Activated CD4-positive, alpha-beta T cell treated with anti-CD3 and anti-CD28 coated beads, Interleukin-2, amount 50 U/mL, for 4 hours (primary cell): ENCODE measurements around the gene TMEM244.
"Not testable (repeated sequence)": the region's sequence is repeated elsewhere in the genome, so short reads cannot be mapped to it uniquely, and the experiment has no call there.

Experiments used
- DNase-seq, 2 experiments: peaks; one replicate each; pipeline ENCODE4 v3.0.0-alpha.2; 2020

TMEM244 gene

DNA sequence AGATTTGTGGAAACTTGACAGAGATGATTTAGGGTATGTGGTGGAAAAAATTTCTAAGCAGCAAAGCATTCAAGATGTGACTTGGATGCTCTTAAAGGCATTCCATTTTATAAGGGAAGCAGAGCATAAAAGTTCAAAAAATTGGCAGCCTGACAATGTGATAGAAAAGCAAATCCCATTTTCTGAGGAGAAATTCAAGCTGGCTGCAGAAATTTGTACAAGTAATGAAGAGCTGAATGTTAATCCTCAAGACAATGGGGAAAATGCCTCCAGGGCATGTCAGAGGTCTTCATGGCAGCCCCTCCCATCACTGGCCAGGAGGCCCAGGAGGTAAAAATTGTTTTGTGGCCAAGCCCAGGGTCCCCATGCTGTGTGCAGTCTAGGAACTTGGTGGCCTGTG is 58.2 kb downstream of the TMEM244 start:
- DNase-seq, result not testable (repeated sequence)

- DNase-seq, result no peak
Measured at GRCh38 chr6:129801909-129802308, 59.2 kb downstream of the TMEM244 start.

- DNase-seq, result no peak
Measured at GRCh38 chr6:129795261-129795660, 65.9 kb downstream of the TMEM244 start.

DNA sequence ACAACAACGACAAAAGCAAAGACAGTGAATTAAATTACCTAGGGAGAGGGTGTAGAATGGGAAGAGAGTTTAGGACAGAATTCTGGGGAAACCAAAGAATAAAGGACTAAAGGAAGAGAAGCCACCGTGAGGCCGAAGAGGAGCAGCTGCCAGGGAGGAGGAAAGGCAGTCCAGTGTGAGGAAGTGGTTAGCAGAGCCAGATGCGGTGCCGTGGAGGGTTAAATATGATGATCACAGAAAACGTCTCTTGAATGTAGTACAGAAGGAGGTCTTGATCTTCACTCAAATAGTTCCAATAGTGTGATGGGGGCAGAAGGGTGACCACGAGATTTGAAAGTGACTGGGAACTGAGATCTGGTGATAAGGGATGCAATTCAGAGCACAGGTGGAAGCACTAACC is 67.7 kb downstream of the TMEM244 start:
- DNase-seq, result no peak

DNA sequence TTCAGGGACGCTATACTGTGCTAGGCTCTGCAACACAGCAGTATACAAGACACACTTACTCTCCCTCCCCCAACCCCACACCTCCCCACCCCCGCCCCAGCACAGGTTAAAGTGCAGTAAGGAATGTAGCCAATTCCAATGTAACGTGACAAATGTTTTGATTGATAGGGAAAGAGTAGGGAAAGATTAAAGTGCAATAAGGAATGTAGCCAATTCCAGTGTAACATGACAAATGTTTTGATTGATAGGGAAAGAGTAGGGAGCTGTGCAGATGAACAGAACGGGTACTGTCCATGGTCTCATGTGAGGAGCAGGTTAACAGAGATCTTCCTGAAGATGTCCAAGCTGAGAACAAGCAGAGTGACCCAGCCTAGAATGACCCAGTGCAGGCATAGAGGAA is 69.1 kb downstream of the TMEM244 start:
- no peak for DNase-seq

GRCh38 chr6:129790785-129791184 is 70.3 kb downstream of the TMEM244 start:
- no peak for DNase-seq

DNA sequence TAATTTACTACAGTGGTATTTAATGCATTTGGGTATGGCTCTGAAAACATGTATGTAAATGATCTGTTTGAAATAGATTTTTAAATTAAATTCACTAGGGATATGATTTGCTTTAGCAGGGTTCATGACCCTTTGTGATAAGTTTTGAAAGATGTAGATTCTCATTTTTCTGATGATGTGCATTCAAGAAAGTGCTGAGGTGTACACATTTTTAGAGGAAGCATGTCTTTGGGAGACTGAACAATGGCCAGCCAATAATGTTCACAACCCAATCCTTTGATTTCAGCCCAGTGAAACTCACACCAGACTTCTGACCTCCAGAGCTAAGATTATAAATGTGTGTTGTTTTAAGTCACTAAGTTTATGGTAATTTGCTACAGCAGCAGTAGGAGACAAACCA is 71.1 kb downstream of the TMEM244 start:
- no peak for DNase-seq

DNA sequence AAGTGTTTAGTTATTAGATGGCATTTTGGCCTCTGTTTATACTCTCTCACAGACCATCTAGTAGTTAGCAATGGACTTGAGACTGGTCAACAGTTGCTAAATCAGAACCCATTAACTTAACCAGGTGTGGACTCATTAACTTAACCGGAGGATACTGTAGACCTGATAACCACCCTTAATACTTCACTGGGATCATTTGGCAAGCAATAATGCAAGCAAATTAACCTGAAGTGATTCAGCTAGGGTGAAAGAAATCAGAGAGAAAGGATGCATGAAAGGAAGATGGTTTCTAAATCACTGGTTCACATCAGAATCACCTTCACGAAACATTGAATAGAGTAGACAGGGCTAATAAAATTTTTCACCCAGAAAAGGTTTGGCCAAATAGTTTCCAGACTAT is 73.3 kb downstream of the TMEM244 start:
- DNase-seq, result no peak

- no peak for DNase-seq
Measured at GRCh38 chr6:129786548-129786947, 74.6 kb downstream of the TMEM244 start.

GRCh38 chr6:129785756-129786135 is 75.4 kb downstream of the TMEM244 start:
- no peak for DNase-seq

GRCh38 chr6:129785047-129785755 is 75.9 kb downstream of the TMEM244 start:
- DNase-seq, result no peak
